ENCODE data around the gene NHP2. TPM values are rescaled to one million over a fixed set of nuclear protein-coding genes. Genes with fewer than 3 reads are reported as not detected.
A peak's percentile ranks its signal among the peaks of the same experiment; 100 is the strongest.

Gene NHP2
- total RNA-seq, 1 experiment from 2014 or later: 221 TPM

GRCh38 chr5:178108966-178109365 lies 44.7 kb downstream of the NHP2 start:
- ChIA-PET POLR2A (ENCODE audit: unreplicated experiment) (no interaction called here), CTCF (interaction anchor here (0.5 kb wide), 1 partner anchor 738 kb away, joined by 9 read pairs; no protein-coding TSS in a partner anchor)
- Histone ChIP-seq H3K4me3 (no peak overlapping the region; the same call in 1 of the 2 replicates), H3F3A (ENCODE audit: insufficient read depth, low read depth) (peaks cover 55% of the 10 kb centered on the region), H3K4me2 (peak overlapping the region; percentile 73), H3K9me2 (ENCODE audit: insufficient read depth) (no peaks in the 10 kb centered on the region), H3K79me2 (ENCODE audit: low read depth) (no peaks in the 10 kb centered on the region; the same call in 1 of the 2 replicates), H3K9me3 (ENCODE audit: insufficient read depth, low read depth) (no peaks in the 10 kb centered on the region), H2AFZ (no peak overlapping the region), H3K4me1 (replicated peaks; ENCODE audit: insufficient read depth) (peaks cover 79% of the 10 kb centered on the region), H3K27ac (peak overlapping the region; percentile 75), H3K27me3 (ENCODE audit: insufficient read depth, low read depth) (no peaks in the 10 kb centered on the region), H4K20me1 (ENCODE audit: insufficient read depth) (no peaks in the 10 kb centered on the region), H3K36me3 (ENCODE audit: low read depth) (no peaks in the 10 kb centered on the region)
- DNase-seq: peak; percentile 54
- TF ChIP-seq EZH2 (IDR thresholded peaks at IDR 0.05; ENCODE audit: low read depth): no peak
- TF ChIP-seq, protein P1, sequence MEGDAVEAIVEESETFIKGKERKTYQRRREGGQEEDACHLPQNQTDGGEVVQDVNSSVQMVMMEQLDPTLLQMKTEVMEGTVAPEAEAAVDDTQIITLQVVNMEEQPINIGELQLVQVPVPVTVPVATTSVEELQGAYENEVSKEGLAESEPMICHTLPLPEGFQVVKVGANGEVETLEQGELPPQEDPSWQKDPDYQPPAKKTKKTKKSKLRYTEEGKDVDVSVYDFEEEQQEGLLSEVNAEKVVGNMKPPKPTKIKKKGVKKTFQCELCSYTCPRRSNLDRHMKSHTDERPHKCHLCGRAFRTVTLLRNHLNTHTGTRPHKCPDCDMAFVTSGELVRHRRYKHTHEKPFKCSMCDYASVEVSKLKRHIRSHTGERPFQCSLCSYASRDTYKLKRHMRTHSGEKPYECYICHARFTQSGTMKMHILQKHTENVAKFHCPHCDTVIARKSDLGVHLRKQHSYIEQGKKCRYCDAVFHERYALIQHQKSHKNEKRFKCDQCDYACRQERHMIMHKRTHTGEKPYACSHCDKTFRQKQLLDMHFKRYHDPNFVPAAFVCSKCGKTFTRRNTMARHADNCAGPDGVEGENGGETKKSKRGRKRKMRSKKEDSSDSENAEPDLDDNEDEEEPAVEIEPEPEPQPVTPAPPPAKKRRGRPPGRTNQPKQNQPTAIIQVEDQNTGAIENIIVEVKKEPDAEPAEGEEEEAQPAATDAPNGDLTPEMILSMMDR (conservative IDR thresholded peaks at IDR 0.05): no peak
- intact Hi-C loops (cut with micrococcal nuclease; ENCODE audit: unreplicated experiment): loop anchor here (2.0 kb wide), 1 partner anchor 16 kb away; no protein-coding TSS in a partner anchor
- BruUV-seq (replicated peaks): no TSS peak

GRCh38 chr5:178108446-178108845 lies 45.2 kb downstream of the NHP2 start:
- CTCF ChIA-PET: no interaction called here
- peak in 1 of 2 experiments; percentile 76 for DNase-seq
- Histone ChIP-seq H3K9me3 (ENCODE audit: insufficient read depth, low read depth) (no peaks in the 10 kb centered on the region), H3K4me1 (replicated peaks; ENCODE audit: insufficient read depth) (peaks cover 84% of the 10 kb centered on the region), H3K36me3 (ENCODE audit: low read depth) (no peaks in the 10 kb centered on the region), H3K27ac (peak overlapping the region; percentile 75), H3F3A (ENCODE audit: insufficient read depth, low read depth) (peaks cover 58% of the 10 kb centered on the region), H2AFZ (0 out of 2 replicates have a peak overlapping the region, but pooled peaks have one; percentile 20), H4K20me1 (ENCODE audit: insufficient read depth) (no peaks in the 10 kb centered on the region), H3K4me3 (no peak overlapping the region; the same call in 1 of the 2 replicates), H3K4me2 (peak overlapping the region; percentile 73), H3K27me3 (ENCODE audit: insufficient read depth, low read depth) (no peaks in the 10 kb centered on the region), H3K9me2 (ENCODE audit: insufficient read depth) (no peaks in the 10 kb centered on the region), H3K79me2 (ENCODE audit: low read depth) (no peaks in the 10 kb centered on the region)
- no peak for TF ChIP-seq EZH2 (IDR thresholded peaks at IDR 0.05; ENCODE audit: low read depth)
- TF ChIP-seq, protein P1 (conservative IDR thresholded peaks at IDR 0.05): no peak
- no TSS peak for BruUV-seq (replicated peaks)
- intact Hi-C loops (cut with micrococcal nuclease; ENCODE audit: unreplicated experiment): loop anchor here (2.0 kb wide), 1 partner anchor 16 kb away; no protein-coding TSS in a partner anchor
- POLR2A ChIA-PET (ENCODE audit: unreplicated experiment): no interaction called here

DNA sequence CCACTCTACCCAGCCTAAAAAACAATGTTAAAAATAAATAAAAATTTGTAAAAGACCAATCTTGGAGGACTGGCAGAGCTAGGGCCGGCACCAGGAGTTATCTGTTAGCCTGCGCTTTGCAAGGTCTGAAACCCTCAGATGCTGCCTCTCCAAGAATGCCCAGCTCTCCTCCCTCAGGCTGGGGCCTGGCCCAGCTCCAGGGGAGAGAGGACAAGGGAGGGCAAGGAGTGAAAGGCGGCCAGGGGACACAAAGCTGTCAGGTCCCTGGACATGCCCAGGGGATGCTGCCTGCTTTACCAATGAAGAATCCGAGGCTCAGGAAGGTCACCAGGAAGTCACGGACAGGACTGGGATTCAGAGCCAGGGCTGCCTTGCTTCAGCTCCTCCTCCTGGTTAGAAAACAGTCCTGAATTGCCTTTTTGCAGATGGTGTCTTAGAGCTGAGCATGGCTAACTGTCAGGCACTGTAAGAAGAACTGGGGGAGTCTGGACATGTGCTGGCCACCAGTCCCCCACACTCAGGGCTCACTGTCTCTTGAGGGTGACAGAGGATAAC lies 45.9 kb downstream of the NHP2 start:
- CTCF ChIA-PET: no interaction called here
- peaks cover 55% of the 10 kb centered on the region for H3F3A ChIP-seq (ENCODE audit: insufficient read depth, low read depth)

More for the DNA sequence above, 45.9 kb downstream of the NHP2 start:
- intact Hi-C loops (cut with micrococcal nuclease; ENCODE audit: unreplicated experiment): loop anchor here (2.0 kb wide), 1 partner anchor 17 kb away; no protein-coding TSS in a partner anchor
- no peaks in the 10 kb centered on the region for H3K9me2 ChIP-seq (ENCODE audit: insufficient read depth)
- peak overlapping the region; percentile 73 for H3K4me2 ChIP-seq
- H2AFZ ChIP-seq: 0 out of 2 replicates have a peak overlapping the region, but pooled peaks have one; percentile 20
- no peaks in the 10 kb centered on the region for H4K20me1 ChIP-seq (ENCODE audit: insufficient read depth)
- no peak for TF ChIP-seq EZH2 (IDR thresholded peaks at IDR 0.05; ENCODE audit: low read depth)
- TF ChIP-seq, protein P1 (conservative IDR thresholded peaks at IDR 0.05): no peak
- H3K36me3 ChIP-seq (ENCODE audit: low read depth): no peaks in the 10 kb centered on the region
- no peak overlapping the region; the same call in 1 of the 2 replicates for H3K4me3 ChIP-seq
- DNase-seq: no peak
- POLR2A ChIA-PET (ENCODE audit: unreplicated experiment): no interaction called here
- no peaks in the 10 kb centered on the region for H3K9me3 ChIP-seq (ENCODE audit: insufficient read depth, low read depth)
- peaks cover 84% of the 10 kb centered on the region for H3K4me1 ChIP-seq (replicated peaks; ENCODE audit: insufficient read depth)
- H3K27me3 ChIP-seq (ENCODE audit: insufficient read depth, low read depth): no peaks in the 10 kb centered on the region
- H3K27ac ChIP-seq: peak overlapping the region; percentile 75
- H3K79me2 ChIP-seq (ENCODE audit: low read depth): no peaks in the 10 kb centered on the region
- BruUV-seq (replicated peaks): no TSS peak
